Stimulated activated naive CD4-positive, alpha-beta T cell (primary cell): ENCODE data around the gene CHST4.
"Not testable (repeated sequence)": the region's sequence is repeated elsewhere in the genome, so short reads cannot be mapped to it uniquely, and the experiment has no call there.

Source experiments
- DNase-seq, 6 experiments: peaks; one replicate each; lab custom pipeline; 2025; lab: John Stamatoyannopoulos, UW

The CHST4 gene

DNA sequence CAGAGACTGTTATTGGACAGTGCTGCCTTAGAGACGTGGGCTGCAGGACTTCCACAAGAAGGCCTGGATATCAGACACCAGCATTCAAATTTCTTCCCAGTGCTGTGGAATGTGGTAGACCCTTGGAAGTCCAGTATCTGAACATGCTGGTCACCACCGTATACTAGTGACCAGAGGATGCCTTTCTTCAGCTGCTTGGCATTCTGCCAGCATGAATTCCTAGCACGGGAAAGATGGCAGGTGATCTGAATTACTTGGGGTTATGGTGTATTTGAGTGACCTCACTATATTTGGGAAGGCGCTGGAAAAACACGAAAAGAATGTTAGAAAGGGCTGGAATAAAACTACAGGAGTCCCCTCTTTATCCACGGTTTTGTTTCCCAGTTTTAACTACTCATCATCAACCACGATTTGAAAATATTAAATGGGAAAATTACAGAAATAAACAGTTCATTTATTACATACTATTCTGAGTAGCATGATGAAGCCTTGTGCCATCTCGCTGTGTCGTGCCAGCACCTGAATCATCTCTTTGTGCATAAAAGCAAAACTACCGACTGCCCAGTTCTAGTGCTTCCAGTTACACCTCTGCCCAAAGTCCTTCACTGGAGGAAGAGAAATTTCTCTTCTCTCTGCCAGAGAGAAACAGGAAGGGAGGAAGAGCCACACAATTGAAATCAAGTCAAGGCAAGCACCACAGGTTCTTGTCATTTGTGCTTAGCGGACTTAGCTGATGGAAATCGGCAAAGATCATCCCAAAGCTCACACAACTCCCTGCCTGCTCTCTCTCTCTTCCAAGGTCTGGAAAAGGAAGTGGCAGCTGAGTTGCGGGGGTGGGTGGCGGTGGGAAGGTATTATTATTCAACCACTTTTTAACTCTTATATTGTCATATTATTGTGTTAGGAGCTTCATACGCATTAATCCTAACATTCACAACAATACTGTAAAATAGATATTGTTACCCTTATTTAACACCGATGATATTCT lies 1.4 kb upstream of the CHST4 start:
- no peak for DNase-seq

DNA sequence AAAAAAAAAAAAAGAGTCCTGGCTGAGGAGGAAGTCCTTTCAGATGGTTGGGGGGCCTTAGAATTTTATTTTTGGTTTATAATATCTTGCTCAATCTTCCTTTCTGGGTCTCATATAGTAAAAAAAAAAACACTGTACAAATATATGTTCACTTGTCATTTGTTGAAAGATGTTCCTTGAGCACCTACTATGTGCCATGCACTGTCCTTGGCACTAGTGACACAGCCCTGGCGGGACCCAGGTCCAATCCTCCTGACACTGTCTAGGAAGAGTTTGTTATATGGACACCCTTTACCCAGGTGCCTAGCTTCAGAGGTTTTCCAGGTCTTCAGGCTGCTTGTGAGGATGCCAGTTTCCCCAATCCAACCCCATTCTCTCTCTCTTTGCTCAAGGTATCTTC lies 2.0 kb downstream of the CHST4 start:
- no peak for DNase-seq

DNA sequence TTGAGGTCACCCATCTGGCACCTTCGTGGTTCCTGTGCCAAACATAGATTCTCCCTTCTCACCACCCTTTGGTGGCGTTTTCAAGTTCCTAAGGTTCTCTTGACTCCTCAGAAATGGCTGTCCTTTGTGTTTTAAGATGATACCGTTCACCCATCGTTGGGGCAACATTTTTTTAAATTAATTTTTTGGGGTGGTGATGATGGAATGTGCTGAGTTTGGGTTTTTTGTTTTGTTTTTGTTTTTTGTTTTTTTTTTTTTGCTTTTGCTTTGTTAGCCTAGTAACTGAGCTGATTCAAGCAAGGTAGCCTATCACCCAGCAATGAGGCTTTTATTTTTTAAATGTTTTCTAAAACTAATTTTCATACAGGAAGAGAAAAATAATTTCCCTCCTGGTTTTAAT lies 2.6 kb downstream of the CHST4 start:
- no peak for DNase-seq

DNA sequence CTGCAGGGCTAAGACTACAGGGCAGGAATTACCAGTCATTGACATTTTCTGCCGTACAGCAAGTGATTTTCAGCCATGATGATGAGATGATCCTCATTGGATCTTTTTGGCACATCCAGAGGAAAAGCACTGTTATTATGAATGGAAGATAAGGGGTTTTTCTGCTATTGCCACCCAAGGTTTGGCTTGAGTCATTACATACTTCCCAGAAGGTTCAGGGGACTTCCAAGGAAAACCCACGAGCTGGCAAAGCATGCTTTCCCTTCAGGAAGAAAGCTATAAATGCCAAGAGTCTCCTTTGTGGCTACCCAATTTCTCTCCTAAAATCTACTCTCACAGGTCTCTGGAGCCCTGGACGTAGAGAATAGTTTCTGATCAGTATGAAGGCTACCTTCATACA lies 6.1 kb downstream of the CHST4 start:
- DNase-seq, result no peak

DNA sequence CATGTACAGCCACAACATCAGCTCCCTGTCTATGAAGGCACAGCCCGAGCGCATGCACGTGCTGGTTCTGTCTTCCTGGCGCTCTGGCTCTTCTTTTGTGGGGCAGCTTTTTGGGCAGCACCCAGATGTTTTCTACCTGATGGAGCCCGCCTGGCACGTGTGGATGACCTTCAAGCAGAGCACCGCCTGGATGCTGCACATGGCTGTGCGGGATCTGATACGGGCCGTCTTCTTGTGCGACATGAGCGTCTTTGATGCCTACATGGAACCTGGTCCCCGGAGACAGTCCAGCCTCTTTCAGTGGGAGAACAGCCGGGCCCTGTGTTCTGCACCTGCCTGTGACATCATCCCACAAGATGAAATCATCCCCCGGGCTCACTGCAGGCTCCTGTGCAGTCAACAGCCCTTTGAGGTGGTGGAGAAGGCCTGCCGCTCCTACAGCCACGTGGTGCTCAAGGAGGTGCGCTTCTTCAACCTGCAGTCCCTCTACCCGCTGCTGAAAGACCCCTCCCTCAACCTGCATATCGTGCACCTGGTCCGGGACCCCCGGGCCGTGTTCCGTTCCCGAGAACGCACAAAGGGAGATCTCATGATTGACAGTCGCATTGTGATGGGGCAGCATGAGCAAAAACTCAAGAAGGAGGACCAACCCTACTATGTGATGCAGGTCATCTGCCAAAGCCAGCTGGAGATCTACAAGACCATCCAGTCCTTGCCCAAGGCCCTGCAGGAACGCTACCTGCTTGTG lies 10.7 kb downstream of the CHST4 start:
- DNase-seq, result no peak

DNA sequence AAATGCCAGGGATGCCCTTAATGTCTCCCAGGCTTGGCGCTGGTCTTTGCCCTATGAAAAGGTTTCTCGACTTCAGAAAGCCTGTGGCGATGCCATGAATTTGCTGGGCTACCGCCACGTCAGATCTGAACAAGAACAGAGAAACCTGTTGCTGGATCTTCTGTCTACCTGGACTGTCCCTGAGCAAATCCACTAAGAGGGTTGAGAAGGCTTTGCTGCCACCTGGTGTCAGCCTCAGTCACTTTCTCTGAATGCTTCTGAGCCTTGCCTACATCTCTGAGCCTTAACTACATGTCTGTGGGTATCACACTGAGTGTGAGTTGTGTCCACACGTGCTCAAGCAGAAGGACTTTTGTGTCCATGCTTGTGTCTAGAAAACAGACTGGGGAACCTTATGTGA lies 11.4 kb downstream of the CHST4 start:
- DNase-seq, result peak in 2 of 6 experiments; percentile 1 to 4

DNA sequence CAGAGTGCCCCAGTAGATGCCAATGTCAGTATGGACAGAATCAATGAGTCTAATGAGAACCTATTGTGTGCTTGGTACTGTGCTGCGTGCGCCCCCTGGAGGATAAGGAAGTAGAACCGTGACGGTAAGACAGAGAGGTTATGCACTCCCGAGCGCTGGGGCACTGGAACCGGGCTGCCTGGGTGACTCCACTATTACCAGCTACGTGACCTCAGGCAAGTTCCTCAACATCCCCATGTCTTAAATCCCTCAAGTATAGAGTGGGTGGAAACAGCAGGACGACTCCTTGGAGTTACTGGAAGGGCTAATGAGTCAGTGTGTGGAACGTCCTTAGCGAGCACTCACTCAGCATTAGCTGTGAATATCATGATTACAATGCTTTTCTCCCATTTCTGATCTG lies 16.2 kb downstream of the CHST4 start:
- peak; percentile 2 to 39 (median 18) for DNase-seq

DNA sequence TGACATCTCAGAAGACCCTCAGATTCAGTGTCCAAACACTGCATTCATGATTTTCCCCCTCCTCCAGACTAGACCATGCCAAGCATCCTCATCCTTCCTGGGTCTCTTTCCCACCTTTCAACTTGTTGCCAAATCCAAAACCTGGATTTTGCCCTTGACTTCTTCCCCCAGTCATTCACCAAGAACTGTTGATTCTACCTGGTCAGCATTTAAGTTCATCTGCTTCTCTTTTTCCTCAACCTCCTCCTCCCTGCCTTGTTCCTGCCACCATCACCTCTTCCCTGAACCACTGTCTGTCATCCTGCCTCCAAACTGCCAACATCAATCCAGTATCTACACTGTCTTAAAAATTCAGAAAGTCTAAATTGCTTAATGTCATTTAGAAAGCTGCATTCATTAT lies 20.9 kb downstream of the CHST4 start:
- DNase-seq, result no peak

DNA sequence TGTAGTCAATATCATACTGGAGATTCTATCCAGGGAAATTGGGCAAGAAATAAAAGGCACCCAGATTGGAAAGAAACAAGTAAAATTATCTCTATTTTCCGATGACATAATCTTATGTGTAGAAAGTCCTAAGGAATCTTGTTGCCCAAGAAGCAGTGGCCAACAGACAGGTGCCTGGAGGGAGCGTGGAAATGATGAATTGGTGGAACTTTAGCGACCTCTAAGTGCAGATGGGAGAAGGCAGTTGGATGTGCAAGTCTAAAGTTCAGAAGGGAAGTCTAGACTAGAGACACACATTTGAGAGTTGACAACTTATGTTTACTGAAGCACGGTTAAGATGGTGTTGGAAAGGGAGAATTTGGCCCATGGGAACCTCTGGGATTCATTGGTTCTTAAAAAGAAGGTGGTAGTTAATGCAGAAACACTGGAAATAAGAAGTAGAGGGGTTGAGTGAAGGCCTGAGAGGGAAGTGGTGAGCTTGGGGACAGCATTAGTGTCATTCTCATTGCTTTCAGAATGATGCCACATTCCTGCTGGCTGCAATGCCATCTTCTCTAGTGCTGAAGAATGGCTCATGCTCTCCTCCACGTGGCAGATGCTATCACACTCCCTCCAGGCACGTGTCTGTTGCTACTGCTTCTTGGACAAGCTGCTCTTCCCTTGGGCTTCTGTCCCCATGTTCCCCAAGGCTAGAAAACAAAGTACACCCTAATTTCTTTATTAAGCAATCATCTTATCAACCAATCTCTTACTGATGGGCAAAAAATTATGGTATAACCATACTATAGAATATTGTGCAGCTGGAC lies 26.7 kb downstream of the CHST4 start:
- no peak for DNase-seq

DNA sequence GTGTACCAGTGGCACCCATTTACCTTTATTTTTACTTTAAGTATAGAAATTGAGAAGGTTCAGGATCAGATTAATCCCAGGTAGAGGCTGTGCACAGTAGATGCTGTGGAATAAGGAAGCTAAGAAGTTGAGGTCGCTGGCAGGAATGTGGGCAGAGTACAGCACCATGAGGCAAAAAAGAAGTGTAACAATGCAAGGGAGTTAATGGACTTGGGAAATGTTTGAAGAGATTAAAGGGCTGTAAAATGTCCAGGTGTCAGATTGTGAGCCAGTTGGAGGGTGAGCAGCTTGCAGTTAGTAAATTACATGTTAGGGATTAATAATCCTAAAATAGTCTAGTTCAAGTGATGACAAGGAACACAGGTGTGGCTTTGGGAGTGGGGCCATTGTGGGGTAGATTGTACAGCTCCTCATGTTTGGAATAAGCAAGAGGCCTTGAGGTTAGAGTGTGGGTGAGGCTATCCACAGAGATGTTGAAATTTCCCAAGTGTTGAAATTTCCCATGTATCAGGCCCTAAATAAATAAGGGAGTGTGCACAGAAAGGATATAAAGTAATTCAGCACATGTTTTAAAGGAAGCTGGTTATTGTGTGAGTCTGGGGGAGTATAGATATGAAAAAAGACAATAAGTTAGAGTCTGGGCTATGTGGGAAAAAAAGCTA lies 29.1 kb downstream of the CHST4 start:
- DNase-seq, result no peak

DNA sequence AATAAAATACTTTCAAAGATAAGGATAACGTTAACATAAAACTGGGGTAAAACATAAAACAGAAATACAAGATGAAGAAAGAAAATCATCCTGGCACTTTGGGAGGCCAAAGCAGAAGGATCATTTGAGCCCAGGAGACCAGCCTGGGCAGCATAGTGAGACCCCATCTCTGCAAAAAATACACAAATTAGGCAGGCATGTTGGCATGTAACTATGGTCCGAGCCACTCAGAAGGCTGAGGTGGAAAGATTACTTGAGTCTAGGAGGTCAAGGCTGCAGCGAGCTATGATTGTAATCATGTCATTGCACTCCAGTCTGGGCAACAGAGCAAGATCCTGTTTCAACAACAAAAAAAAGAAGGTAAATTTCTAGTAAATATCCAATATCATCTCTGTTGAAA lies 31.1 kb downstream of the CHST4 start:
- DNase-seq, result no peak

DNA sequence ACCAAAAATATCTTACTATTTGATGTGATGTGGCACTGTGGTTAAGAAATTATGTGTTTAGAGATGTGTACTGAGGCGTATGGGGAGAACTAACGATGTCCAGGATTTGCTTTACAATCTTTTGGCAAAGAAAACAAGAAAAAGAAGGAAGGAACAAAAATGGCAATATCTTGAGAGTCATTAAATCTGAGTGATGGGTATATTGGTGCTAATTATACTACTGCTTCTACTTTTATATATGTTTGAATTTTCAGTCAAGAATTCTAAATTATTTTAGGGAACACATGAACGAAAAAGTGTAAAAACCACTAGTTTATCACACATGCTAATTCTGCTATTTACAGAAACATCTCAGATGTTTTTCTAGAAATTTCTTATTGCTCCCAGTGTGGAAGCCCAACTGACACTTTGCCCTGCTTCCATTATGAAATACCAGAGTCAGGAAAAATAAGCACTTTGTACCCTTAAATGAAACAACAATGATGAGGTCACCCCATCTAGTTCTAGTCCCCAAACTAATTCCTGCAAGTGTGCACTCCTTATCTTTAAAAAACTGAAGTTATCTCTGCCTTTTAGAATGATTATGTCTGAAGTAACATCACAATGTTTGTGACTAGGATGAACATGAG lies 31.8 kb downstream of the CHST4 start:
- DNase-seq, result no peak

DNA sequence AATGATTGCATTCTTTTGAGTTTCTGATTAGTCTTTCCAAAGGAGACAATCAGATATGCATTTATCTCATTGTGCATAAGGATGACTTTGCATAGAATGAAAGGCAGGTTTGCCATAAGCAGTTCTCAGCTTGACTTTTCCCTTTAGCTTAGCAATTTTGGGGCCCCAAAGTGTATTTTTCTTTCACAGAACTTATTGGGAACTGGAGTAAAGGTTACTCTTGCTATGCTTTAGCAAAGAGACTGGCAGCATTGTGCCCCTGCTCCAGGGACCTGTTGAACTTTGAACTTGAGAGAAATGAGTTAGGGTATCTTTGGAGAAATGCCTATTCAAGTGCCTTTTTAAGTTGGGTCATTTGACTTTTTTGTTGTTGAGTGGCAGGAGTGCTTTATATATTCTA lies 33.6 kb downstream of the CHST4 start:
- DNase-seq, result no peak

DNA sequence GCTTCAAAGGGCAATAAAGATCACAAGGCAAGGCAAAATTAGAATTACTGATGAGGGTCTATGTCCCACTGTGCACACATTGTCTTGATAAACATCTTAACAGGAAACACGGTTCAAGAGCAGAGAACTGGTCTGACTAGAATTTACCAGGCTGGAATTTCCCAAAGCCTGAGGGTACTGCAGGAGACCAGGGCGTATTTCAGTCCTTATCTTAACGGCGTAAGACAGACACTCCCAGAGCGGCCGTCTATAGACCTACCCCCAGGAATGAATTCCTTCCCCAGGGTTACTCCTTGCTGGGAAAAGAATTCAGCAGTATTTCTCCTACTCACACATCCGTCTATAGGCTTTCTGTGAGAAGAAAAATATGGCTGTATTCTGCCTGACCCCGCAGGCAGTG lies 35.7 kb downstream of the CHST4 start:
- DNase-seq, result not testable (repeated sequence)

DNA sequence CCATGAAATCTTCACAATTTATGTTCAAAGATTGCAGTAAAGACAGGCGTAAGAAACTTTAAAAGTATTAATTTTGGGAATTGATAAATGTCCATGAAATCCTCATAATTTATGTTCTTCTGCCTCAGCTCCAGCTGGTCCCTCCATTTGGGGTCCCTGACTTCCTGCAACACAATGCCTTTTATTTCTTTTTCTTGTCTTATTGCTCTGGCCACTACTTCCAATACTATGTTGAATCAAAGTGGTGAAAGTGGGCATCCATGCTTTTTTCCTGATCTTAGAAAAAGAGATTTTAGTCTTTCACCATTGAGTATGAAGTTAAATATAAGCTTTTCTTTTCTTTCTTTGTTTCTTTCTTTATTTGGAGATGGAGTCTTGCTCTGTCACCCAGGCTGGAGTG lies 36.3 kb downstream of the CHST4 start:
- no peak for DNase-seq

DNA sequence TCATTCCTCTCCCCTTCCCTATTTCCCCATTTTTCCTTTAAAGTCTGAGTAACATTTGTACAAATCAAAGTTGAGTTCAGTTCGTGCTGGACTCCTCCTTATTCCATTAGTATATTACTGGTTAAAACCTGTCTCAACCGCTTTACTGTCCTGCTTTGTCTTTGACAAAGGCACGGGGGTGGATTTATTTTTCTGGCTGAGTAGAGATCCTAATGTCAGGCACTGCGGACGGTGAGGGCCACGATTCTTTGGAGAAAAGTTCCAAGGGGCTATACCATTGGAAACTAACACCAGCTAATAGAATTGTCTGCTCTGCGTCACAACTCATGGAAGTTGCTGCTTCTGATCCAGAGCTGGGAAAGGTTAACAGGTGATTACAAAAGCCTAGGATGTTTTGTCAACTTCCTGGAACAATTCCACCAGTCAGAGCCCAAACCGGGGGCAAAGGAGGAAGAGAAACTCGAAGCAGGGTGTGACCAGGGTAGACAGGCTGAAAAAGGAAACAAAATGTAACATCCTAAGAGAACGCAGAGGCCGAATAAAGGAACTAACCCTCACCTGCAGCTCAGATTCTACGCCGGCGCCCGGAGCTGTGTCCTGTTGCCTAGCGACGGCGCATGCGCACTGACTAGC lies 38.2 kb downstream of the CHST4 start:
- DNase-seq, result no peak

DNA sequence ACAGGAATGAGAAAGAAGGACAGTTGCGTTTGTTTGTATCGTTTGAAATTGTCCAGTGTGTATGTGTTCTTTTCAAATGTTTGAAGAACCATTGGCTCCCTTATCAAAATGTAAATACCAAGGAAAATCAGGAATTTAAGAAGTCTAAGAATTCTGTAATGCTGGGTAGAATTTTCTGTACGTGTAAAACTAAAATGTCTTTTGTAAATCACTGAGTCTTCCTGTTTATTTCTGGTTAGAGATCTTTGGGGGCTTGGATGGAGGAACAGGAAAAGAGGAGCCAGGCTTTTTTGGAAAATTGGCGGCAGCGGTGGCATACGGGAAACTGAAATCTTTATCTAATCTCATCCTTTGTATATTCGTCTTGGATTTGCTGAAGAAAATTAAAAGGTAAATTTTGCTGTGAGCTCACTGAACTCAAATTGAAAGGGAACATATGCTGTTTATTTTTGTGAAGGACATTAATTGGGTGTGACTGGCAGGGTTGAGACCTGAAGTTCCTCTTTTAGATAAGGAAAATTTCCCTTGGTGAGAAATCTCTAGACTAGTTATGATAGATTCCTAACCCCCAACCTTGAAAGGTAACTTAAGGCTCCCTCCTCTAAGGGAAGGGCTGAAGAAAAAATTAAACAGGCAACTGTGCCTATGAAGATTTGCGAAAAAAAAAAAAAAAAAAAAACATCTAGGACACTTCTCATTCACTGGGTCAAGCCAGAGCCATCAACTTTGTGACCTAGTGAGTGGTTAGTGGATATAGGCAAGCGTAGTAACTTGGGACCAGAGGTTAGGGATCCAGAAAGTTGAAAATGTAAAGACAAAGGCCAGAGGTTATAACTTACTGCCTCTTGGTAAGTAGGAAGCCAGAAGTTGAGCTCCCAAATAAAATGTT lies 39.8 kb downstream of the CHST4 start:
- DNase-seq, result peak in 1 of 6 experiments; percentile 20

DNA sequence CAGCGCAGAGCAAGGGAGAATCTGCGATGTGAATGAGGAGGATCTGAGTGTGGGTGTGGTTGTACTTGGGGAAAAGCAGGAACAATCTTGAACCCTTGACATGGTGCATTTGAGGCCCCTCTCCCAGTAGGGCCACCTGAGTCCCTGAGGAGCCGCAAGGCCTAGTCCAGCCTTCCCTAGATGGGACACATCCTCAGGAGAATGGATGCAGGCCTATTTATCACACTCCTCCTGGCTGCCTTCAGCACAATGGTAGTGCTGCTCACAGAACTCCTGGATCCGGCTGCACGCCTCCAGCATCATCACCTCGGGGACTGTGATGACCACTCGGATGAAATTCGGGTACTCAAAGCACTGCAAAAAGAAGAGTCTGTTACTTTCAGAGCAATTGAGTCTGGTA lies 41.7 kb downstream of the CHST4 start:
- DNase-seq, result no peak

DNA sequence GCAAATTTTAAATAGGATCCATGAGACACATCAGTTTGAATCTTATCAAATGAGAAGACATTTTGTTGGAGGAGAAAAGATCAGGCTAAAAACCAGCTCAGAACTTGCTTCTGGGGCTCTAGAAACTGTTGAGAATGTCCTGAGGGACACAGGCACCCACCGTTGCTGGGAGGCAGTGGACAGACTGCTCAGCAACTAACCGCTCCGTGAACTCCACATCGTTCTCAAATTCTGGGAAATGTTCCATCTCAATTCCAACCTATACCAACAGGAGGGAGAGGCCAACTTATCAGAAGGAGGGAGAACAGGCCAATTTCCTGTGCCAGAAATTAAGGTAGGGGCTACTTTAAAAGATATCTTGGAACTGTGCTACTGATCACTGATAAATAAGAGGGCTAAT lies 42.3 kb downstream of the CHST4 start:
- DNase-seq, result no peak

DNA sequence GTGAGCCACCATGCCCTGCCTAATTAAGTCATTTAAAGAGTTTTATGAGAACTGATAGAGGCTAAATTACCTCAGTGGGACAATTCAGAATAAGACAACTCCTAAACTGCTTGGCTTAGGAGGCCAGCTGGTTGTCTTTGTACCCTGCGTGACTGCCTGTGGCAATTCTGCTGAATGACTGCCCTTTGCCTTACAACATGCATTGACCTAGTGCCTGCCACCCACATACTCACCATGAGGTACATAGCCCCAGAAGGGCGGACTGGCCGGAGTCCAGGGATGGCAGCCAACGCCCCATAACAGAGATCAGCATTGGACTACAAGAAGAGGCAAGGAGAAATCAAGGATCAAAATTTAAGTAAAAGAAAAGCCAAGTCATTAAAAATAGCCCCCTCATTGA lies 43.4 kb downstream of the CHST4 start:
- DNase-seq, result no peak
